Amniotic stem cell (primary cell): ENCODE measurements around the gene FHIT.
"Not testable (repeated sequence)": the region's sequence is repeated elsewhere in the genome, so short reads cannot be mapped to it uniquely, and the experiment has no call there.

Experiments
- DNase-seq: peaks from one replicate; lab custom pipeline; 2025; lab: John Stamatoyannopoulos, UW

FHIT gene

GRCh38 chr3:59934560-59934959 is 1316.7 kb downstream of the FHIT start:
- not testable (repeated sequence) for DNase-seq

- no peak for DNase-seq
Observed at GRCh38 chr3:59930170-59930569, 1321.1 kb downstream of the FHIT start.

- DNase-seq = no peak
Observed at GRCh38 chr3:59927056-59927455, 1324.2 kb downstream of the FHIT start.

GRCh38 chr3:59925946-59926345 is 1325.3 kb downstream of the FHIT start:
- no peak for DNase-seq

- no peak for DNase-seq
Observed at GRCh38 chr3:59922192-59922591, 1329.1 kb downstream of the FHIT start.

- no peak for DNase-seq
Observed at GRCh38 chr3:59920822-59921221, 1330.4 kb downstream of the FHIT start.

- no peak for DNase-seq
Observed at GRCh38 chr3:59919586-59919985, 1331.7 kb downstream of the FHIT start.

- no peak for DNase-seq
Observed at GRCh38 chr3:59914251-59914650, 1337.0 kb downstream of the FHIT start.

GRCh38 chr3:59913645-59914044 is 1337.6 kb downstream of the FHIT start:
- DNase-seq = no peak

- no peak for DNase-seq
Observed at GRCh38 chr3:59908701-59909100, 1342.6 kb downstream of the FHIT start.

- no peak for DNase-seq
Observed at GRCh38 chr3:59908280-59908679, 1343.0 kb downstream of the FHIT start.

- no peak for DNase-seq
Observed at GRCh38 chr3:59904296-59904695, 1347.0 kb downstream of the FHIT start.

GRCh38 chr3:59899061-59899460 is 1352.2 kb downstream of the FHIT start:
- DNase-seq = no peak

GRCh38 chr3:59895972-59896371 is 1355.3 kb downstream of the FHIT start:
- no peak for DNase-seq

- no peak for DNase-seq
Observed at GRCh38 chr3:59894425-59895121, 1356.7 kb downstream of the FHIT start.

GRCh38 chr3:59890639-59891038 is 1360.6 kb downstream of the FHIT start:
- DNase-seq = no peak

GRCh38 chr3:59886790-59887189 is 1364.5 kb downstream of the FHIT start:
- no peak for DNase-seq

GRCh38 chr3:59885899-59886400 is 1365.3 kb downstream of the FHIT start:
- DNase-seq = no peak

- no peak for DNase-seq
Observed at GRCh38 chr3:59885101-59885500, 1366.2 kb downstream of the FHIT start.

- DNase-seq = no peak
Observed at GRCh38 chr3:59884409-59884808, 1366.8 kb downstream of the FHIT start.

- no peak for DNase-seq
Observed at GRCh38 chr3:59882746-59883145, 1368.5 kb downstream of the FHIT start.

GRCh38 chr3:59880717-59881116 is 1370.5 kb downstream of the FHIT start:
- no peak for DNase-seq

- DNase-seq = no peak
Observed at GRCh38 chr3:59879031-59879581, 1372.1 kb downstream of the FHIT start.

GRCh38 chr3:59878038-59878427 is 1373.2 kb downstream of the FHIT start:
- DNase-seq = no peak
